UCSD-AML1 (cell line): Measurements from ENCODE around the gene ABCC8.

ENCODE experiments used
- DNase-seq: peaks from one replicate; lab custom pipeline; 2025; ENCODE audit not compliant: unreplicated experiment; lab: John Stamatoyannopoulos, UW

ABCC8 gene

DNA sequence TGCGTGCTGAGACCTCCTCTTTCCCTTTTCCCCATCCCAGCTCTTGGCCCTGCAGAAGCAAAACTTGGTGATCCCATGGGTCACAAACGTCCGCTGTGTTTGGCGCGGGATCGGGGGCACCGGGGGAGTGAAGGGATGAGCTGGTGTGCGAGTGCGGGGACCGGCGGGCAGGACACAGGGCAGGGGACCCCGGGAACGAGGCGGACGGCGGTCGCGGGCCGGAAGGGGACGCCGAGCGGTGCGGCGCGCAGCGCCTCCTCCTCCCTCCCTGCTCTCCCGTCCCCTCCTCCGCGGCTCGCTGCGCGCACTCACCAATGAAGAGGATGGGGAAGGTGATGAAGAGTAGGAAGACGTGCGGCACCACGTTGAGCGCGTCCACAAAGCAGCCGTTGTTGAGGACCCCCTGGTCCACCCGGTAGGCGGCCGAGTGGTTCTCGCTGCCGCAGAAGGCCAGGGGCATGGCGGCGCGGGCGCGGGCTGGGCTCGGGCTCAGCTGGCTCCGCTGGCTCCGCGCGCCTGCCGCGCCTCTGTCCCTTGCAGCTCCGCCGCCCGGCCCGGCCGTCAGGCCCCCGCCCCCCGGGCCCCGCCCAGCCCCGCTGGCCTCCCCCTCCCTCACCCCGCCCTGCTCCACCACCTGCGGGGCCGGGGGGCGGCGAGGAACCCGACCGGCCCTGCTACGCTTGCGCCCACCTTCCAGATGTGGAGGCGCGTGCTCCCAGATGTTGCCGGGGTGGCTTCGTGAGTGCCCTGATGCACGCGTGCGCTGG is at the start of gene ABCC8:
Gene ABCC8 (minus strand): TSS at position 529 of the 767 bp plus-strand sequence. CDS start 69 bp downstream, at position 460.
- no peak for DNase-seq

DNA sequence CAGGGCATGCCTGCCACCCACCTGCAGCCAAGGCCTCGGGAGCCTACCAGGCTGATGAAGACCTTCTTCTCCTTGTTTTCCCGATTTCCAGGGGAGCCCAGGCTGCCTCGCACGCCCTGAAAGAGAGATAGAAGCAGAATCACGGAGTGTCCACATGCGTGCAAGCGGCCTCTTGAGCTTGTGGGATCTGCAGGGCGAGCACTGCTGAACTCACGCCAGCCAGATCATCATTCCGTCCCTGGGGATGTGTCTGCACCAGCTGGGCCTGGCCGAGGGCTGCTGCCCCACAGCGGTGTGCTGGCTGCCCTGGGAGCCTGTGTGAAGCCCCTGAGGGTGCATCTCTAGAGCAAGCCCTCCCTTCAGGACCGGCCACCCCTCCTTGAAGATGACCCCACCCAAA is 49.7 kb upstream of the ABCC8 start:
- DNase-seq: no peak

DNA sequence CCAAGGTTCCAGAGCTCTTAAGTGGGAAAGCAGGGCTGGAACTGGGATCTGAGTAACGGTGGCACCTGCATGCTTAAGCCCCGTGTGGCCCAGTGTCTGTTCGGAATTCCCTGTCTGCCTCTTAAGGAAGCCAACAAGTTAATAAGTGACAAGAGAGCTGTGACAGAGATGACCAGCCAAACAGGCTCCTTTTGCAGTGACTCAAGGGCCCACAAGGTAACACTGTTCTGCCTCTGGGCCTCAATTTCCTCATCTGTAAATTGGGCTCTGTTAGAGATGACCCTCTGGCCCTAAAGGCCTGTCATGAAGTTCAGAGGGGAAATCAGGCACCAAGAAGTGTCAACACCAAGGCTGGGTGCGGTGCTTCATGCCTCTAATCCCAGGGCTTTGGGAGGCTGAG is 48.9 kb upstream of the ABCC8 start:
- DNase-seq: no peak

DNA sequence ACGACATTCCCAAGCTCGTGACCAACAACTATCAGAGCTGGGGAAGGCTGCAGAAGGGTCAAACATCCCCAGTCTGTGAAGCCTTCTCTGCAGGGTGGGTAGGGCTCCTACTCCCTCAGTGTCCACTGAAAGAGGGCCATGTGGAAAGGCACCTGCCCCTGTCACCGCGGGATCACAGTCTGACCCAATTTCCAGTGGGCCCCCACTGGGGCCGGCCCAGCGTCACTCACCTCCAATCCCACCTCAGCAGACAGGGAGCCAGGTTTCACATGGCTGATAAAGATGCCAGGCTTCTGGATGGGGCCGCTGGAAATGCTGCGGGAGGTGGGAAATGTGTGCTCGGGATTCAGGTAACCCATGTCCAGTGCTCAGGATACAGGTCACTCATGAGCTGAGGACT is 47.6 kb upstream of the ABCC8 start:
- DNase-seq: no peak

DNA sequence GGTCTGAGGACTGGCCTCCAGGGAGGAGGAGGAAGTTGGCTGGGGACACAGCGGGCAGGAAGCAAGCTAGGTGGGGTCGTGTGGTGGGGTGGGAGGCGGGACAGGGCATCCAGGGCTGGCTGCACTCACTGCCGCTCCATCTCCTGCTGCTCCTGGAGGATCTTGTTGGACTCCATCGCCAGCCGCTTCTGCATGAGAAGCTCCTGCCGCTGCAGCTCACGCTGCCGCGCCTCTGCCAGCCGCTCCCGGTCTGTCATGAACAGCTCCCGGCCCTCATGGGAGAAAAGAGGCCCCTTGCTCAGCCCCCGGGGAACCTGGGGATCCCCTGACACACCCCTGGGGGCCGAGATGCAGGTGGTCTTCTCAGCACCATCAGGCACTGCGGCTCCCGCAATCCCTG is 46.0 kb upstream of the ABCC8 start:
- no peak for DNase-seq

DNA sequence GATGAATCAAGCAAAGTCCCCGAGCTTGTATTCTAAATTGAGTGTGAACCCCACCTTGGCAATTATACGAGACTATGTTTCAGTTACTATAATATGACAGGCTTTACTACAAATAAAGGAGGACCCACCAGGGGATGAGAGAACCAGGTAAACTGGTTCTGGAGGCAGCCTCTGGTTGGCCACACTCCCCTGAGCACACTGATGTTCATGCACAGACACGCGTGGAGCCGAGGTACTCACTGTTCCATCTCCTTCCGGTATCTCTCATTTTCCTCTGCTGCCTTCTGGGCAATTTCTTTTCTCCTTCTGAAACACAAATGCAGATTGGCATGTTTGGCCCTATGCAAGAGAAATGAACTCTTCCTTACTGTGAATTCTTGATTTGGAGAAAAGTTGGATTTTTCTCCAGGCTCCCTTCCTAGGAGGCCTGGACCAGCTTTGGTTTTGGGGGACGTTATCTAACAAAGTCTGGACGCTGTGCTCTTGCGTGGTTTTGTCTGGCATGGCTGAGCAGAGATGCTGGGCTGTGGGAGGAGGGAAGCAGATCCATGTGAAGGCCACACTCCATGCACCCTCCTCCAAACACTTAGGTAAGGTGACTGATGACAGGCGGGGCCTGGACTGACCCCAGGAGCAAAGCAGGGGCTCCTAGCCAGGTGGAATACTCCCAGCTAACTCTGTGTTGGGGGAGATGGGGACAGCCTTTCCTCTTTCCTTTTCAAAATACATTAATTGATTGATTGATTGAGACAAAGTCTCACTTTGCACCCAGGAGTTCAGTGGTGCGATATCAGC is 44.7 kb upstream of the ABCC8 start:
- no peak for DNase-seq

DNA sequence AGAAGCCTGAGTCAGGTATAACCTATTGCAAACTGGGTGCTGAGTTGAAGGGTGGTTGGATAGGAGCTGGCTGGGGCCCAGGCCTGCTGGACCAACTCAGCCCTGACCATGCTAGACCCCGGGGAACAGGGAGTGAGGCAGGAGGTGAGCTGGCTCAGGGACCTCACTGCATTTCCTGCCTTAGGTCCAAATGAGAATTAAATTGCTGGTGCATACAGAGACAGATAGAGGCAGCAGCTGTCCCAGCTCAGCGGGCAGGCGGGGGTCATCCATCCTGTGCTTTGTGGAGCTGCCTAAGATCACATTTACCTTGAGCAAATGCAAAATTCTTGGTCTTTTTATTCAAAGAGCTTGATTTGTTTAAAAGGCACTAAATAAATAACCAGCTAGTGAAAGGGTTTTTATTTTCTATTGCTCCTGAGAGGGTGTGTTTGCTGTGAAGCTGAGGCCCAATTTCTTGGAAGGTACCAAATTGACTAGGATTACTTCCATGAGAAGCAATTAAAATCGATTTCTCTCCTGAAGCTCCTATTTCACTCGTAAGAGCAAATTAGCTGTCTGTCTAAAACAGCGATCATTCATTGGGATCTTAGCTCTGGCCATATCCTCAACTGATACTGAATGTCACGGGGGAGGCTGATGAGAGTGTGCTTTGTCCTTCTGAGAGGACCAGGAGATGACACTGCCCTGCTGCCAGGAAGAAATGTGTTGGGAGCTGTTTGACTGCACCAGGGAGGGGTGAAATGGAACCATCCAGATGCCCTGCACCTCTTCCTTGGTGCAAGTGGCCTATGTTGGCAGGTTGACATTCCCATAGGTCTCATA is 42.6 kb upstream of the ABCC8 start:
- no peak for DNase-seq

DNA sequence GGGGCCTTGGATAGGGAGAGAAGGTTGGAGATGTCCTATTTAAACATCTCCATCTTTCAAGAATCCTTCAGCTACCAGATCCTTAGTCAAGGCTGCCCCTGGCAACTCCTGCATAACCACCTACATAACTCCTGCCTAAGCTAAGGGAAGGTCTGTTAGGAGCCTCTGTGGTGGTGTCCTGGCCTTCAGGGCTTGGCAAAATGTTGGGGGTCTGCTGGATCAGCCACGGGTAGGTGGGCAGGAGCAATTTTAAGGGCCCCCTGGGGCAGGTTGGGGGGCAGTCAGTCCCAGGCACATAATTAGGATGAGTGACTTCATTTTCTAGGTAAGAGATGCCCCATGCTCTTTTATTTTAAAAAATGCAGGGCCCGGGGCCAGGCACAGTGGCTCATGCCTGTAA is 41.7 kb upstream of the ABCC8 start:
- DNase-seq: no peak

DNA sequence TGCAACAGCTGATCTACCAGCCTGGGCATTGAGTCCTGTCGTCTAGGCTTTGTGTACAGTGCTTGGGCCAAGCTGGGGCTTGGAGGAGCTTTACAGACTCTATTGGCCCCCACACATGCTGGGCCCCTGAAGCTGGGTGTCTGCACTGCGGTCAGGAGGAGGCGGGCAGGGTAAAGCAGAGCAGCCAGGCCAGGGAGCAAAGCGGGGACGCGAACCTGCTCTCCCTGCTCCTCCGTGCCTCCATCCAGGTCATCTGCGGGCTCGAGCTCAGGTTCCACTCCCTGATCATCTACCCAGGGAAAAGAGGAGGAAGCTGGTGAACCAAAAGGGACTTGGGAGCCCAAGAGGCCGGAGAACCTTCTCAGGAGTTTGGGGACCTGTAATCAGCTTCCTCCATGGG is 40.5 kb upstream of the ABCC8 start:
- DNase-seq: no peak

DNA sequence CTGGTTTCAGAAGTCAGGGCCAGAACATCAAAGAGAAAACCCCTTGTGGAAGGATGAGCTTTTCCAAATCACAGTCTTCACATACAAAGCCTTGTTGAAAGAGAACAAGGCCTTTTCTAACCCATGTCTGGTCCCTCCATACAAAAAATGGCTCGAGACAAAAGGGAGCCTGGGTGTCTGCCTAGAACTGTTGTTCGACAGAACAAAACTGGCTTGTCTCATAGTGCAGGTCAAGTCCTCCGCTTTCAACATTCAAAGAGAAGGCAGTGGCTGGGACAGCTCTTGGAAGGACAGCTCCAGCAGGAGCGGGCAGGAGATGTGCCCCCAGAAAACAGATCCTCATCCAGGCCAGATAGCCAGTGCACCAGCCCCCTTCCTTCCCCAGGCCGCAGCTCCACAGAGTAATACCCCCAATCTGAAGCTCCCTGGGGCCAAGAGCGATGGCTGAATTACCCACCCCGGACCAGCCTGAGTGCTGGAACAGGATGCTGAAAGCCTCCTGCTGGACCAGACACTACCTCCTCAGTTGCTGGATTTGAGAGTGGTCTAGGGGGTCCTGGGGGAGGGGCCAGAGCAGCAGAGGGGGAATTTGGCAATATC is 40.0 kb upstream of the ABCC8 start:
- DNase-seq: no peak

DNA sequence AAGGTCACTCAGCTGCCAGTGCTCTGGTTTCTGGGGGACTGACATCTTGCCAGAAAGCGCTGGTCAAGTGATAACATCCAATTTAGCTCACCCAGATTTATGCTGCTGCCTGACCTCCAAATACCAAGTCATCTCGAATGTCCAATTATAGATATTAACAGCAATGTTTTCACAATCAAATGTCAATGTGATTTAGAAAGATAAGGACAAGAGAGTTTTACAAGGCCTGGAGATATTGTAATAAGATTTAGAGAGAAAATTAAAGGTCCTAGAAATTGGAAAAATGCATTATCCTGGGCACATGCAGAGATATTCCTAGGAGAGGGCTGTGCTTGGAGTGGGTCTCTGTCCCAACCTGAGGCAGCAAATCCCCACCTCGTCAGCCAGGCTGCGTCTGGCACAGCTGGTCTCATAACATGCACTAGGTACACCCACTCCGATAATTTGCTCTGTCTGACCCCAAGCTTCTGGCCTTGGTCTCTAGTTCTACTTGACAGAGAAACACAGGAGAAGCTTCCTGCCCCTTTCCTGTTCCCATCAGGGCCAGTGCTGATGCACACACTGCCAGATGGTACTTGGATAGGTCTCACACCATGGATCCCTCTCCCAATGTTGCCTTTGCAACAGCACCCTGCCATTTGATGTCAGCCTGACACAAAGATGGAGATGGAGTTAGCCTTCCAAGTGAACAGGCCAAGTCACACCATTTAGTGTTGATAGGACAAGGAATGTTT is 39.0 kb upstream of the ABCC8 start:
- no peak for DNase-seq

DNA sequence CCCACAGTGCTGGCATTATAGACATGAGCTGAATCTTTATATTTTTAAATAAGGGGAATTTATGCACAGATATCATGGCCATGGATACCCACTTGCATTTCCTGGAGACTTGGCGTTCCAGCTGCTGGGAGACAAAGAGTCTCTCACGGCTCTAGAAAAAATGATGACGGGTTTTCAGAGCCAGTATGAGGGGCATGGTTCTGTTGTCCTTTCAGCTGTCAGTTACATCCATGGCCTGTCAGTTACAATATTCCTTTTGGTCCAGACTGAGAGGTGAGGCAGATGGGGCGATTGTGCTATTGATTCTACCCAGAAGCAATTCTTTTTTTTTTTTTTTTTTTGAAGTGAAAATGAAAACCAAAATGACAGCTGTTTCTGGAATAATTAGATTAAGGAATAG is 37.8 kb upstream of the ABCC8 start:
- DNase-seq: no peak

DNA sequence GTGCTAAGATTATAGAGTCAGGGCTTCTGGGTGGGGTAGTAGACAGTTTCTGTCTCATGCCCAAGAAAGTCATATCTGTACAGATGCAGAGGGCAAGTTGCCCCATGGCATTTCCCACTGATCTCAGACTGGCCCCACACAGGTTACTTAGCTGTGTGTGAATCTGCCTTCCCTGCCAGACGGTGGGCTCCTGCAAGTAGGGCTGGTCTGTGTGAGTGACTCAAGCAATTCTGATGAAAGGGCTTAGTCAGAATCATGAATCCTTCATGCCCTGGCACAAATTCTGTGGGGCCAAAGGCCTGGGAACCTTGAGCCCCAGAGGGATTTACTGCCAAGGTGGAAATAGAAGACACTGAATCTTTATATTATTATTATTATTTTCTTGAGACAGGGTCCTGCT is 37.2 kb upstream of the ABCC8 start:
- no peak for DNase-seq

DNA sequence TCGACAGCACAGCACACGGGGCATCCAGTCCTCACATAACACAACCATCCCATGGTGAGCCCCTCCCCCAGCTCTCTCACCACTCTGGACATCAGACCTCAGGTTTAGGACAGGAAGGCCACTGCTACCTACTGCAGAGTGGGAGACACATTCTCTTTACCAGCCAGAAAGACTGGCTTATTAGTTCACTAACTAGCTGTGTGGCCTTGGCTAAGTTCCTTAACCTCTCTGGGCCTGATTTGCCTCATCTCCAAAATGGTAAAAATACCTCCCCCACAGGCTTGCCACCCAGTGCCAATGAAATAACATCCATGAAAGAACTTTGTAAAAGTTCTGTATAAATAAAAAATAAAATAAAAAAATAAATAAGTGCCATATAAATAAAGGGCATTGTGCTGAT is 35.5 kb upstream of the ABCC8 start:
- no peak for DNase-seq

DNA sequence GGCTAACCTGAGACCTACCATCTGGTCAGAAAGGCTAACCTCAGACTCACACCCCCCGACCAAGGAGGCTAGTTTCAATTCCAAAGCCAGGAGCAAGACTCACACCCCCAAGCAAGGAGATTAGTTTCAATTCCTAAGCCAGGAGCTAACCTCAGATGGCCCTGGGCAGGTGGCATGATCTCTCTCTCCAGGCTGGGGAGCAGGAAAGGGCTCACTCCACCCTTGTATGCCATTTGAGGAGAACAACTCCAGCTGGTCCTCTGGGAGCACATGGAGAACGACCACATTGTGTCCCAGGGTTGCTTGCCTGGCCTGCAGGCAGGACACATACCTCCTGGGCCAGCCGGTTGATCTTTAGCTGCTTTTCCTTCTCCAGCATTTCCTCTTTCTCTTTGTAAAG is 34.9 kb upstream of the ABCC8 start:
- DNase-seq: no peak

DNA sequence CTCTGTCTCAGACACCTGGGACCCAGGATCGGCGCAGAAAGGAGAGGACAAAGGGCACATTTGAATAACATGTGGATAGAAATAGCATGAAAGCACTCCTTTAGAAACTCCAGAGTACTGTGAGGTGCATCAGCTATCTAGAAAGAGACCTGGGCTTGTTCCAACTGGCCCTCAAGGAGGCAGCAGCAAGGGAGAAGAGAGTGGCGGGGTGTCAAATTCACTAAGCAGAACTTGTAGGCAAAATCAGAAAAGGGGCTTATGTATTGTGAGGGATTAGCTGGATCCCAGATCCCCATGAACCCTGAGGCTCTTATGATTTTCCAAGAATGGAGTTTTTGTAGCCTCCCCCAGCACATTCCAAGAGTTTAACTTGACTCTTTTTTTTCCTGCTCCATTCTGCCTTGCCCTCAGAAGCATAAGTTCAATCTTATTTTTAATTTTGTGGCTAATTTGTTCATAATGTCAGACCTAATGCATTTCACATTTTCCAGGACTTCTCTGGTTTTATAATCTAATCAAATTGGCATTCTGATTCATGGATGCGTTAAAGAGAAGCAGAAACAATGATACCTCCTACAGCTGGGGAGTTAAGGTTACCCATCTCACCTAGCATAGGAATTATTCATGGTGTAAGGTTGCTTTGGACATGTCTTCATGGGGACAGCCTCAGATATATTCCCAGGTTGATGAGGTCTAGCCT is 34.0 kb upstream of the ABCC8 start:
- no peak for DNase-seq

DNA sequence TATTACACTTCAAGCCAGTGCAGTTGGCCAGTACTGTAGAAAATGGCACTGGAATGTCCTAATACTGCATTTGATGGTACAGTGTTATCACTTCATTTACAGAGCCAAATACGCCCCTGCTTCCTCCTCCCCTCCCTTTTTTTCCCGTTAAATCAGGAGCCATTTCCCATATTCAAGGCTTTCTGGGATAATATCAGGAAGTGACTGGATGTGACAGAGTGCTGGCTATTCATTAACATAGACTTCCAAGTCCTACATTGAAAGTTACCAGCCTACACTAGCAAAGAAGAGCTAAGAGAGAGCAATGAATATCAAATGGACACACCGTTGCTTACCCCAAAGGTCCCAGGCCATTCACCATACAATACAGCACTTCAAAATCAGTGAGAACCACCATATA is 32.1 kb upstream of the ABCC8 start:
- DNase-seq: no peak

DNA sequence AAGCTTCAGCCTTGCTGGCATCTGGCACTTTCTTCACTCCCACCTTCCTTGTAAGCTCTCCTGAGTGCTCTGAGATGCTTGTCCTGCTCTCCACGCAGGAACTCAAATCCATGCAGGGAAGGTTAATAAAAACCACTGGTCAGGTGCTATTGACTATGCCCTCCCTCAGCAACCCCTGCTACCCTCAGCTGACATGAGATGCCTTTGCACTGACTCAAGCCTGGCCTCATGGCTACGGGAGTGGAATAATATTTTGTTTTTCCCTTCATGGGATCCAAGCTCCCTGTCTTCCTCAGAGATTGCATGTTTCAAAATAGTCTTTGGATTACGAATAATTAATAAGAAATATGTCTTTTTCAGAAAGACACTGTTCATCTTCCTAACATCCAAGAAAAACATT is 31.7 kb upstream of the ABCC8 start:
- no peak for DNase-seq

DNA sequence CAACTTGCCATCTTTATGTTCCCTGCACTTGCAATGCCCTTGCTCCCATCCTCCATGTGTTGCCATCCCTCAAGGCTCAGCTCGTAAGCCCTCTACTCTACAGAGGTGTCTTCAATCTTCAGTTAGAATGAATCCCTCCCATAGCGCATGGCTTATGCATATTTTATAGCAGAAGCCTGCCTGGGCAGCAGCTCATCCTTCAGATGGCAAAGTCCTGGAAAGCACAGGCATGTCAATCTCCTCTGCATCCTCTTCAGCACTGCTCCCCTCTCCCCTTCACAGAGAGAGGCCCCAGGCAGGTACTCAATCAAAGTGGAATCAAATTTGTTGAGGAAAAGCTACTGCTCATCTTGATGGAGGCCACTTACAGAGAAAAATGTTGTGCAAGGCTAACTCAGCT is 31.1 kb upstream of the ABCC8 start:
- DNase-seq: no peak

DNA sequence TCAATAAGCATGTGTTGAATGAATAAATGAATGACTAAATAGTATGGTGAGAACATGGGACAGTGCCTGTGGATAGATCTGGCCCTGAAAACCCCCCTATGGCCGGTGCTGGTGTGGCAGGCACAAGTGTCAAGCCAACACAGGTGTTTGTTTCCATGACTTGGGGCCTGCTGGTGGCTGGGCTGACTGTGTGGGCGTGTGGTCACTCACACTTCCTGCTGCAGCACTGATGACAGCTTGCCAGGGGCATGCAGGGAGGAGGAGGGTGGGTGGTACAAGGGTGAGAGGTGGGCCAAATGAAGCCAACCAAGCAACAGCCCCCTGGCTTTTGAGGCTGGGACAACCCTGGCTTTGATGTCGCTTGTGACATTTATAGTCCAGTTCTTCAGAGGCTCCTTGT is 30.3 kb upstream of the ABCC8 start:
- DNase-seq: no peak
